HG02759 (cell line): ENCODE data around the gene LSP1.

Experiments
- ATAC-seq: cut with Tn5 transposase; IDR thresholded peaks from one replicate; pipeline ENCODE4 v1.9.1; 2021; ENCODE audit warnings: mild to moderate bottlenecking, moderate library complexity; ENCODE audit not compliant: unreplicated experiment

LSP1 gene

DNA sequence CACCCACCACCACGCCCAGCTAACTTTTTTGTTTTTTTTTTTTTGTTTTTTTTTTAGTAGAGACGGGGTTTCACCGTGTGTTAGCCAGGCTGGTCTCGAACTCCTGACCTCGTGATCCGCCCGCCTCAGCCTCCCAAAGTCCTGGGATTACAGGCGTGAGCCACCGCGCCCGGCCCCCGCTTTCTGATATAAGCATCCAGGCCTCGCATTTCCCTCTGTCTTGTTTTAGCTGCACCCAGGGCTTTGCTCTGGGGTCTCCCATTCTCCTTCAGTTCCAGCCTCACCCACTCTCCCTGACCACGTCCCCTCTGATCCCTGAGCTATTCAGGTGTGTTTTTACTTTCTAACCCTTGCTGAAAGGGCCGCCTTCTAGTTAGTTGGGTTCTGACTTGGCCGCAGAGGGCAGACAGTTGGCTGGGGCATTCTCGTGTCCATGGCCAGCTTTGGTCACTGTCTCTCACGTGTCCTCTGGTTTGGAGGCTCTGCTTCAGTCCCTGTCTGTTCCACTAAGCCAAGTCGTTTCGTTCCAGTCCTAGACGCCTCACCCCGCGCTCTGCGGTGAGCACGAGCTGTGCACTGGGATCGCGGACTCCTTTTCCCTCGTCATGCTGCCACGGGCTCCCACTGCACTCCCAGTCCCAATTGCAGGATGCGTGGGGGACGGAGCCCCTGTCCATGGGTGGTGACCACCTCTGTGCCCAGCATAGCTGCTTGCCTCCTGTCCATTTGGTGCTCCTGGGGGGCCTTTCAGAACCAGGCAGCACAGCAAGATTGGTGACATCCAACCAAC, 60.6 kb downstream of the LSP1 start:
- no peak for ATAC-seq

DNA sequence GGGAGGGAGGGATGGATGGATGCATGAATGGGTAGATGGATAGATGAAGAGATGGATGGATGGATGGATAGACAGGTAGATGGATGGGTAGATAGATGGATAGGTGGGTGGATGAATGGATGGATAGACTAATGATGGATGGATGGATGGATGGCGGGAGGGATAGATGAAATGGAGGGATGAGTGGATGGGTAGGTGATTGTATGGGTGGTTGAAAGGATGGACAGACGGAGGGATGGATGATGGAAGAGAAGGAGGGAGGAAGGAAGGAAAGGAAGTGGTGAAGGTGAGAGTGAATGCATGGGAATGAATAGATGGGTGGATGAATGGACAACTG, 62.9 kb downstream of the LSP1 start:
- ATAC-seq, result no peak

DNA sequence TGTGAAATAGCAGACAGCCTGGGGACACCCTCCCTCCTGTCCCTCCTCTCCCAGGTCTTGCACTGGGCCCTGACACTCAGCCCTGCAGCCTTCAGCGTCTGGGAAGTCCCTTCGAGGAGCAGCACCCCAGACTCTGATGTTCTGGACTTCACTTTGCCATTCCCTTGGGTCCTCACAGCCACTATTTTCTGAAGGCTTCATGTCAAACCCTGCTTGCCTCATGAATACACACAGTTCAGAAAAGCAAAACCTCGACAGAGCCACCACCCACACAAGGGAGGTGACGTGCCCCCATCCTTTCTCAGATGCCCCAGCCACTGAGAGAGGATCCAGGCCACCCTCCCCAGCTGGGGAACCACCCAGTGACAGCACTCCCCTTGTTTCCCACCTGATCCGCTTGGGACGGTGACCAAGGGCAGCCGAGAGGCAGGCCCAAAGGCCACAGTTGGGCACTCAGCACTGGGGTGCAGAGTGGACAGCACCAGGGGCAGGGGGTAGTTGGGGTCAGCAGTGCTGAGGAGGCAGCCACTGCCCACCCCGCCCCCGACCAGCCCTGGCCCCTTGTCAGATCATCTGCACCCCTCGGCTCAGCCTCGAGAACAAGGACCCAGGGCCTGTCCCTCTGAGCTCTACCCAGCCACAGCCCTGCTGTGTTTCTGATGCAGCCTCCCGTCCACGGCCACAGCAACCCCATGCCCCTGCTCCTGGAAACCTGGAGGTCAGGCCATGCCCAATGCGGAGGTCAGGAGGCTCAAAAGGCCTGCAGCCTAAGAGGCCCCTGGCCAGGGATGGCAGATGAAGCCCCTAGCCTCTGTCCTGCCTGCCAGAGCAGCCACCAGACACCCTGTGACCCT, 63.5 kb downstream of the LSP1 start:
- no peak for ATAC-seq

DNA sequence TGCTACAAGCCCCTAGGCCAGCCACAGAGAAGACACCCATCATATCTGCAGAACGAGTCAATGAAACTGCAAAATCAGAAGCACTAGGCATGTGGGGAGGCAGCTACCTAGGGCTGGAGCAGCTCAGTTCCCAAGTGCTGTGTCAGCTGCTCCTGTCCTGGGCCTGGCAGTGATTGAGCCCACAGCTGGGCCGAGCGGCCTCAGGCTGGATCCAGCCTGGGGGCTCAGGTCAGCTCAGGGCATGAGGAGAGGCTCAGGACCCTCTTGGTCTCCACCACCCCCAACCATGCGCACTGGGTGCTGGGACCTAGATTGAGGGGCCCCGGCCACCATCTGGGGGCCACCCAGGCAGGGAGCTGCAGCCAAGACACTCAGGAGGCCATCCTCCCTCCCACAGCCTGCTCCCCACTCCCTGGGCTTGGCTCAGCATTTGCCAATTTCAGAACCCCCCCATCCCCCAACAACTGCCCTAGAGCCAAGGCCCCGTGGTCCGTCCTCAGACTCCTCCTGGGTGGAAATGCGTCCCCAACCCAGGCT, 64.2 kb downstream of the LSP1 start:
- ATAC-seq, result no peak

DNA sequence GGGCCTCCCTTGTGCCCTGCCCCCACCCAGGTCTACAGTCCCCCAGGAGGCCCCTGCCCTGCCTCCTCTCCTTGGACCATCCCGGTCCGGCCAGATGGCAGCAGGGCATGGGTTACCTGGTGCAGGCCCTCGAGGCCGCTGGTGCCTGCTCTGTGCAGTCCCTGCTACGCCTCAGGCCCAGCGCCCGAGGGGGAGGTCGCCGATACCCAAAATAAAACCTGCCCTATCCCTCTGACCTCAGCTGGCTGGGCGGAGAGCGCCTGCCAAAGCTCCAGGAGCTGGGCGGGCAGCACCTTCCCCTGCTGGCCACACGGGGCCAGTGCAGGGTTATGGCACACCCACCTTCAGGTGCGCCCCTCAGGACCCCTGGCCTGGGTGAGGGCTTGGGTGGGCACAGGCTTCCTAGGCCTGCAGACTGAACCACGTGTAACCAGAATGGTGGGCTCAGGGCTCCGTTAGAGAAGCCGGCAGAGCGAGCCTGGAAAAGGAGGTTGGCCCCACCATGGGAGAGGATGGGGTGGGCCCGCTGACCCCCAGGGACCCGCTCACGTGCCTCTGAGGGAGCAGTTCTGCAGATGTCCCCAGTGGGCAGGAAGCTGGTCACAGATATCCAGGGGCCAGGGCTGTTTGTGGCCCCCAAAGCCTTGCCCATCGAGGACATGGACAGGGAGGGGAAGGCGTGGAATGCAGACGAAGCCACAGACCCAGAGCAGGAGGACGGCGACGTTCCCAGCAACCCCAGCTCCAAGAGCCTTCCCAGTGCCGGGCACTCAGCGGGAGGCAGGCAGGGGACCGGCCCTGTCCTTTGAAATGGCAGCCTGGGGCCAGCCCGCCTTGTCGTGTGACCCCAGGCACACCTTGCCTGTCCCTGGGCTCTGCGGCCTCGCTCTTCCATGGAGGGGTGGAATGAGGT, 64.9 kb downstream of the LSP1 start:
- no peak for ATAC-seq

DNA sequence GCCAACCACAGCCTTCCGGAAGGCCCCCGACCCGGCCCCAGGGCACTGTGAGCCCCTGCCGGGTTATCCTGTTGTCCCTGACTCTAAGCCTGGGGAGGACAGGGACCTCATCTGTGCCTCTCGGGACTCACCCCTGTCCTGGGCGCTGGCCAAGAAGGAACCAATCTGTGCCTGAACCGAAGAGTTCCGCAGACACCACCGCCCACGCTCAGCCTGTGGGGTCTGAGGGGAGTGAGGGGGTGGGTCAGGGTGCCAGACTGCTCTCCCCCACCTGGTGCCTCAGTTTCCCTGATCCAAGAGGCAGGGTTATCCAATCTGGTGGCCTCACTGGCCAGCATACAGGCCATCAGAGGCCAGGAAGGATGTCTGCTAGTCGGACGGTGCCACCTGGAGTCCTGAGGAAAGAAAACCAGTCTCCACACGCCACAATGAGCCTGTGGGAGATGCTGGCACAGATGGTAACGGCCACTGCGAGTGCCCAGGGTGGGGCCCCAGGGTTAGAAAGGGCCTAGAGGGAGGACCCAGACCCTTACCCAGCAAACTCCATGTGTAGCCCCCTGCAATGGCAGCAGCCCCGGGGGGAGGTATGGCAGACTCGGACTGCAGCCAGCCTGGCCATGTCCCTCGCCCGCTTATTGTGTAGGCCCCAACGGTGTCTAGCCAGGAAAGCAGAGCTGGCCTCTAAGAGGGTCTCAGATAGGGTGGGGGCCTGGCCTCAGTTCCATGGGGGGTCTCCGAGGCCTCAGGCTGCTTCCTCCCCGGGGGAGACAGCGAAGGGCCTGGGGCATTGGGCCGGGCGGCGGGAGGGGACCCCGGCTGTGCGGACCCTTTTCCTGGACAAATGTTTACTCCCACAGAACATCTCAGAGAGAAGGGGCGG, 65.8 kb downstream of the LSP1 start:
- no peak for ATAC-seq

DNA sequence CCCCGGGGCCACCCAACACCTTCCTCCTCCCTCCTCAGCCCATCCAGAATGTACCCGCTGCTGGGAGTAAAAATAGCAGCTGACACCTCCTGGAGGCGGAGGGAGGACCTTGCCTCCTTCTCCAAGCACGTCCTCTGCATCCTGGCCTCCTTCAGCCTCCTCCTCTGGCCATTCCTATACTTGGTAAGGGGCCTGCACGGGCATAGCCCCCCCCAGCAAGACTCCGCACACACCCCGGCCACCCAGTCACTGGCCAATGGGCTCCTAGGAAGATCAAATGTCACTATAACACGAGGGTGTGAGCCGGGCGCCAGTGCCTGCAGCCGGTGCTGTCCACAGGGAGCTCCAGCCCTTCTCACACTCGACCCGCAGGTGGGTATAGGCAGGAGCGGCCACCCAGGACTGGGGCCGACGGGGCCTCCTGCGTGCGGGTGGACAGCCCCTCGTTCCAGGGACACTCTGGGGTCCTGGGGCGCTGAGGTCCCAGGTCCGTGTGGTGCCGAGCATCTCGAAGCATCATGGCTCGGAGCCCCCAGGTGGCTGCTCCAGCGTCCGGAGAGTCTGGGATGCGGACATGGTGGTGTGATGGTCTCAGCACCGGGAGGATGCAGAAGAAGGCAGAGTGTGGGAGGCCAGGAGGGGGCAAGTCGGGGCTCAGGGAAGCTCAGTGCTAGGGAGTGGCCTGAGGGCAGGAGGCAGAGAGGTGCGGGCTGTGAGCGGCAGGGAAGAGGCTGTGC, 66.7 kb downstream of the LSP1 start, which contains the start of gene TNNT3:
TNNT3 (plus strand) TSS at position 313 of the 737 bp plus-strand sequence. CDS start 3,172 bp downstream, outside the sequence.
- ATAC-seq, result no peak

DNA sequence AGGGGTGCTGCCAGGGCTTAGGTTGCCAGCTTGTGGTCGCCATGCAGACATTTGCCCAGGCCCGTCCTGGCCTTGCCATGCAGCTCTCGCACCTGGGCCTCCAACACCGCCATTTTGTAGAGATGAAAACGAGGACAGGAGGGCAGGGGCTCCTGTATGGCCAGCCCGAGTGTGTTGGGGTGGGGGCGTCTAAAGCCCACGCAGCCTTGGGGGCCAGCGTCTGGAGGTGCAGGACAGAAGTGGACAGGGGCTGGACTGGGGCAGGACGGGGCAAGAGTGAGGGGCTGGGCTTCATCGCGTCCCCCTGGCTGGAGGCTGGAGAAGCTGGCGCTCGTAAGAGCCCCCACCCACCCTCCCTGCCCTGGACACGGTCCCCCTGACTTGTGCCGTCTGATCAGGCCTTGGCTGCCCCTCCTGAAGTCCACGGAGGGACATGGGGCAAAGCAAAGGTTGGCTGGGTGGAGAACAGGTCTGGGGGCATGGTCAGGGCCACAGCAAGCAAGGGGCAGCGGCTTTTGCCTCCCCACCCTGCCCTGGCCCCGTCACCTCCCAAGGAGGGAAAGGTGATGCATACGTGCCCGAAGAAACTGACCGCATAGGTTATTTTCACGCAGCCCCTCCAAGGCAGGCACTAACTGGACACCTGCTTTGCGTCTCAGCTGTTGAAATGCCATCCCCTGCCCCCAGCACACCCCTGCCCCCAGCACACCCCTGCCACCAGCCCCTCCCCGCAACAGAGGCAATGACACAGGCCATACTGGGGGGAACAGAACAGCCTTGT, 67.4 kb downstream of the LSP1 start:
- no peak for ATAC-seq

DNA sequence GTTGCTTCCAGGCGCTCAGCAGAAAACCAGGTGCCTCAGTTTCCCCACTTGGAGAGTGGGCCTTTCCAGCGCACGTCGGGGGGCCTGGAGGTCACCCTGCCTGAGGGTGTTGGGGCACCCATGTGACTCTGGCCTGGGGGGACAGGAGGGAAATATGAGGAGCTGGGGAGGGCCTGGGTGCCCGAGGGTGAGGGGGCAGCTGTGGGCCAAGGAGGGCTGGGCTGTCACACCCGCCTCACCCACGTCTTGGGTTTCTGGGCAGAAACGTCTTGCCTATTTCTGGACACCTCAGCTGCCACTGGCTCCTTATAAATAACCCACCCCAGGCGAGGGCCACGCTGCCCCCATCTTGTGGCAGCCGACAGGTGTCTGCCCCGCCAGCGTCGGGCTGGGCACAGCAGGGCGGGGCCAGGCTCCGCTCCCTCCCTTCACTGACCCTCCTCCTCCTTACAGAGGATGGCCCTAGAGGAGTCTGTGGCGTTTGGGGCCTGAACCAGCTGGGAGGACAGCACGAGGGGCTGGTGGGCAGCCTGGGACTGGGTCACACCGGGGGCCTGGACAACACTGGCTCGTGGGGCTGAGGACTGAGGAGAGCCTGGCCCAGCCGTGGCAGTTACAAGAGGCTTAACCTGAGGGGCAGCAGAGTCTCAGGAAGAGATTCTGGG, 68.2 kb downstream of the LSP1 start:
- no peak for ATAC-seq

DNA sequence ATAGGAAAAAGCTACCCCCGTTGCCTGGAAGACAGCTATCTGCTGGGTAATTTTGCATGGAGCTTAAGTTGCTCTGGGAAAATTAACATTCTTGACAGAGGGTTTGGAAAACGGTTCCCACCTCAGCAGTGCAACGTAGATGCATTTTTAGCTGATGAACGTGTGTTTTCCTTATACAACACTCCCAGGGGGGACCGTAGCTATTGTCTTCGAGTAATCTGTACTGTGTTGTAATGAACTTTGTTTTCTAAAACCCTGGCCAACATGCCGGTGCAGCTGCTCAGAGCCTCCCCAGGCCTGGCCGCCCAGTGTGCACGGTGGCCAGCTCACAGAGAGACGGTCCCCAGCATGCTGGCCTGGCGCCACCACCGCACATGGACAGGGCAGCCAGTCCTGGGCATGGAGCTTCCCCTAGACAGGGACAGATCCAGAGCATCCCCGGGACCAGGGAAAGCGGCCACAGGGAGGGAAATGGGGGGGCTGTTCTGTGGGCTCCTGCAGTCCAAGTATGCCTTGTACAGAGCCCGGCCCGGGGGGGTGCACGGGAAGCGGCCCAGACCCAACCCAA, 68.8 kb downstream of the LSP1 start:
- no peak for ATAC-seq

DNA sequence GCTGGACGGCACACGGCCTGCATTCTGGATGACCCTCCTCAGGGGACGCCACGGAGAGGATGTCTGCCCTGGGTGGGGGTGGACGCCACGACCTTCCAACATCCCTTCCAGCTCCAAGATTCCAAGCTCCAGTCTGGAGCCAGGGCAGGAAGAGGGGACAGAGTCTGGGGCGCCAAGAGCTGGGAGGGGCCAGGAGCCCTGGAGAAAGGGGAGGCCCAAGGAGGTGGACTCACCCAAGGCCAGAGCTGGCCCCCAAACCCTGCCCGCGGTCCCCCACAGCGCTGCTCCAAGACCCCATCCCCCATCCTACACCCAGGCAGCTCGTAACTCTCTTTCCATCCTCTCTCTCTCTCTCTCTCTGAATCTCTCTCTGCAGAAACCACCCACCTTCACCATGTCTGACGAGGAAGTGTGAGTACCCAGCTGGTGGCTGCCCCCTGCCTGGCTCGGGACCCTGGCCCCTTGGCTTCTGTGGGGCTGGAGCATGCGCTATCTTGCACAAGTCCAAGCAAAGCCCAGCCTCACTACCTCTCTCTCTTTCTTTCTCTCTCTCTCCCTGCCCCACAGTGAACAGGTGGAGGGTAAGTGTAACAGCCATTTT, 69.7 kb downstream of the LSP1 start:
- no peak for ATAC-seq

DNA sequence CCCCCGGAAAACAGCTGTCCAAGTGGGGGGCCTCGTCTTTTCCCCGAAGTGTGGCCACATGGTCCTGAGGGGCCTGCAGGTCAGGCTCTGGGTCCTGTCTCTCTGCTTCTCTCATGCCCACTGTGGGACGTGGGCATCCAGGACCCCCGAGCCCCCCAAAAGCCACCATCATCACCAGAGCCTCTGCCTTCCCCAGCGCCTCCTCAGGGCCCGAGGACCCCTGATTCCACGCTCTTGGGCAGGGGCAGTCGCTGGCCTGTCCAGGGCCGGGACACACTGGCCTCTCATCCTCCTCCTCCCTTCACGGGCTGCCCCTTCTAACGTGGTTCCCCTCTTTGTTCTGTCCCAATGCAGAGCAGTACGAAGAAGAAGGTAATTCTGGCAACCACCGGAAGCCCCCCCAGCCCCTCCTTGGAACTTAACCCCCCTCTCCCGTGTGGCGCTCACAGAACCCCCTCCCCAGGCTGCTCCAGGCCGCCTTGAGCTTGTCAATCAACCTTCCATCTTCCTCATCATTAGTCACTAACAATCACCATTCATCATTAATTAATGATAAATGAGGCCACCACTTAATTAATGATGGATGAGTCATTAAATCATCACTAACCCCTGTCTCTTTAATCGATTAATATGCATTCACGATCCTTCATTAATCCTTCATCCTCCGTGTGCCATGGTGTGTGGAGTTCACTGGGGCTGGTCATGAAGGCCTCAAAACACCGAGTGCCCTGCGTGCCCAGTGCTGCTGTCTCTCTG, 70.5 kb downstream of the LSP1 start:
- ATAC-seq, result no peak

DNA sequence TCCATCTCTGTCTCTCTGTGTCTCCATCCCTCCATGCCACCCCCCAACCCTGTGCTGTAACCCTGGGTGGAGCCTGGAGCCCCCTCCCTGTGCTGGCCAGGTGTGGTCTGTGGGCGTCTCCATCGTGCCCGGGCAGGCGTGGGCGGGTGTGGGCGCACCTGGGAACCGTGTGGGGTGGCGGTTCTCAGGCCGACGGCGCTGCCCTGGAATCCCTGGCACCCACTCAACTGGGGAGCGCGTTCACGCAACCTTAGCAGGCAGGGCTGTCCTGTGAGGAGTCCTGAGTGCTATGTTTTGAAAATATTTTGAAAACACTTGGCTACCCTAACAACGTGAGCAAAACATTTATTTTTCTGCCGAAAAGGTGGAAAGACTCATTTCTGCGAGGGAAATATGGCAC, 71.3 kb downstream of the LSP1 start:
- ATAC-seq, result no peak

DNA sequence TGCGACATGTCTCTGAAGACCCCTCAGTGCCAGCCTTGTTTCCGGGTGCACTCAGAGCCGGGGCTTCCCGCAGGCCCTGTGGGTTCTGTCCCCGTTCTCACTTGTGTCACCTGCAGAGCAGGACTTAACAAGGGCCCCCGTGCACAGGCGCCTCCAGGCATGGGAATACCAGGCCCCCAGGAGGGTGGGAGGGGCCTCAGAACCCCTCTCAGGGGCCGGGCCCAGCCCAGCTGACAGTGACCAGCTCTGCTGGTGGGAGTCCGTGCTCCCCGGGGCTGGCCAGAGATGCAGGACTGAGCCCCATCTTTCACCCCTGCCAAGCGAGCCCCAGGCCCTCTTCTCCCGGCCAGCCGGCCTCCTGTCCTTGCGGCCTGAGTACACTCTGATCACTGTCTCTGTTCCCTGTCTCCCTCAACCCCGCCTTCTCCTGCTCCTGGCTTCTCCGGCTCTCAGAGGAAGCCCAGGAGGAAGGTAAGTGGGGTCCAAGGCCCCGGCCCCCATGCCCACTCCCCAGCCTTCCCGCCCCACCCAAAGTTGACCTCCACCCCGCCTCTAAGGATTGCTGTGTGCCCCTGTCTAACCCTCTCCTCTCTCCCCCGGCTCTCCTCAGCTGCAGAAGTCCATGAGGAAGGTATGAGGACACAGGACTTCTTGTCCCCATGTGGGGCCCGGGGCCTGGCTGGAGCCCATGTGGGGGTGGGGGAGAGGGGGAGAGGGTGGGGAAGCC, 71.9 kb downstream of the LSP1 start:
- ATAC-seq, result no peak

DNA sequence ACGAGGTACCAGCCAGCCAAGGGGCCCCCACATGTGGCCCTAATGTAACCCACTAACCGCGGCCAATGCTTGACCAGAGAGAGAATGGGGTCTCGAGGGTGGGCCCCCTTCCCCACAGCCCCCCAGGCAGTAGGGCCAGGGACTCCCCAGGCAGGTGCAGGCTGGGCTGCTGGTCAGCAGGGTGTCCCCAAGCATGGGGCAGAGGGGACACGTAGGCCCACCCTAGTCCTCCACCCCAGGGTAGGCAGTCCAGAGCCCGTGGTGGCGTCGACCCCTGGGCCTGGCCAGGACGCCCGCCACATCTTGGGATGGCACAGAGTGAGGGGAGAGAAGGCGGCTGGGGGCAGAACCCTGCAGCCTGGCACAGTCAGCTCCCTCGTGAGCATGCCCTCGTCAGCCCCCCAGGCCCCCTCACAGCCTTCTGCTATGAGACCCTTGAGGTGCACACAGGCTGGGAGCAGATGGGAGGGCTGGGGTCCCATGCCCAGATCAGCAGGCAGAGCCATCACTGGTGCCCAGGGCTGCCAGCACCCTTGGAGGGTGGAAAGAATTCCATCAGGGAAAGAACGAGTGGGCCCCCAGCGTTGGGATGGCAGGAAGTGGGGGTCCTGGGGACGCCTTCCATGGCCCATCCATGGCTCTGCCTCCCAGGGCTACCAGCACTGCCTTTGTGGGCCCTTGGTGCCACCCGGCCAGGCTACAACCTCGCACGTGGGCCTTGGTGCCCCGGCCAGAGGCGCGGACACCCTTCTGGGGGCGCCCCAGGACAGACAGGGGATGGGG, 72.7 kb downstream of the LSP1 start:
- no peak for ATAC-seq
